ENCODE measurements around the gene GRIK1. TPM values are rescaled to one million over a fixed set of nuclear protein-coding genes. Genes with fewer than 3 reads are reported as not detected.

GRIK1 gene
- total RNA-seq, 1 donor from 2014 or later: 0.20 TPM

- DNase-seq (ENCODE audit: low read depth in 2 of 2): no peak
Measured at GRCh38 chr21:29787361-29787909, 152.4 kb downstream of the GRIK1 start.

GRCh38 chr21:29786496-29787360 lies 153.1 kb downstream of the GRIK1 start:
- no peak for DNase-seq (ENCODE audit: low read depth in 2 of 2)

GRCh38 chr21:29777160-29777559 lies 162.6 kb downstream of the GRIK1 start:
- no peak for DNase-seq (ENCODE audit: low read depth in 2 of 2)

GRCh38 chr21:29775462-29775861 lies 164.3 kb downstream of the GRIK1 start:
- DNase-seq (ENCODE audit: low read depth in 2 of 2): peak in 1 of 2 donors; percentile 51

- DNase-seq (ENCODE audit: low read depth in 2 of 2): no peak
Measured at GRCh38 chr21:29771491-29772066, 168.2 kb downstream of the GRIK1 start.

- no peak for DNase-seq (ENCODE audit: low read depth in 2 of 2)
Measured at GRCh38 chr21:29763674-29764073, 176.1 kb downstream of the GRIK1 start.

GRCh38 chr21:29762570-29763082 lies 177.2 kb downstream of the GRIK1 start:
- no peak for DNase-seq (ENCODE audit: low read depth in 2 of 2)

GRCh38 chr21:29753216-29753615 lies 186.6 kb downstream of the GRIK1 start:
- no peak for DNase-seq (ENCODE audit: low read depth in 2 of 2)

GRCh38 chr21:29751473-29752185 lies 188.2 kb downstream of the GRIK1 start:
- no peak for DNase-seq (ENCODE audit: low read depth in 2 of 2)

- no peak for DNase-seq (ENCODE audit: low read depth in 2 of 2)
Measured at GRCh38 chr21:29749957-29750356, 189.8 kb downstream of the GRIK1 start.

- no peak for DNase-seq (ENCODE audit: low read depth in 2 of 2)
Measured at GRCh38 chr21:29749223-29749622, 190.6 kb downstream of the GRIK1 start.

- DNase-seq (ENCODE audit: low read depth in 2 of 2): no peak
Measured at GRCh38 chr21:29748391-29749167, 191.2 kb downstream of the GRIK1 start.

GRCh38 chr21:29741761-29742160 lies 198.0 kb downstream of the GRIK1 start:
- DNase-seq (ENCODE audit: low read depth in 2 of 2): no peak

- DNase-seq (ENCODE audit: low read depth in 2 of 2): no peak
Measured at GRCh38 chr21:29739176-29739575, 200.6 kb downstream of the GRIK1 start.

- DNase-seq (ENCODE audit: low read depth in 2 of 2): no peak
Measured at GRCh38 chr21:29738730-29739129, 201.1 kb downstream of the GRIK1 start.

GRCh38 chr21:29737186-29737585 lies 202.6 kb downstream of the GRIK1 start:
- no peak for DNase-seq (ENCODE audit: low read depth in 2 of 2)

- no peak for DNase-seq (ENCODE audit: low read depth in 2 of 2)
Measured at GRCh38 chr21:29730281-29730680, 209.5 kb downstream of the GRIK1 start.

- no peak for DNase-seq (ENCODE audit: low read depth in 2 of 2)
Measured at GRCh38 chr21:29726044-29726443, 213.8 kb downstream of the GRIK1 start.

- DNase-seq (ENCODE audit: low read depth in 2 of 2): no peak
Measured at GRCh38 chr21:29725025-29725736, 214.6 kb downstream of the GRIK1 start.

GRCh38 chr21:29721964-29722363 lies 217.8 kb downstream of the GRIK1 start:
- DNase-seq (ENCODE audit: low read depth in 2 of 2): no peak
